ENCODE measurements around the gene TRIM38.

The TRIM38 gene

GRCh38 chr6:26026833-26027490, 64.4 kb downstream of the TRIM38 start:
- DNase-seq (ENCODE audit: low read depth), result peak; percentile 70

- DNase-seq (ENCODE audit: low read depth), result no peak
Observed at GRCh38 chr6:26027491-26028211, 65.0 kb downstream of the TRIM38 start.

GRCh38 chr6:26028212-26028745, 65.7 kb downstream of the TRIM38 start:
- DNase-seq (ENCODE audit: low read depth), result no peak

GRCh38 chr6:26028746-26029569, 66.4 kb downstream of the TRIM38 start:
- DNase-seq (ENCODE audit: low read depth), result no peak

GRCh38 chr6:26029570-26029856, 66.9 kb downstream of the TRIM38 start:
- DNase-seq (ENCODE audit: low read depth), result no peak

- no peak for DNase-seq (ENCODE audit: low read depth)
Observed at GRCh38 chr6:26029857-26030653, 67.5 kb downstream of the TRIM38 start.

GRCh38 chr6:26030716-26031115, 68.1 kb downstream of the TRIM38 start:
- DNase-seq (ENCODE audit: low read depth), result no peak

- DNase-seq (ENCODE audit: low read depth), result no peak
Observed at GRCh38 chr6:26031151-26031594, 68.6 kb downstream of the TRIM38 start.

GRCh38 chr6:26031595-26032339, 69.2 kb downstream of the TRIM38 start:
- peak; percentile 82 for DNase-seq (ENCODE audit: low read depth)

GRCh38 chr6:26032340-26033084, 69.9 kb downstream of the TRIM38 start:
- no peak for DNase-seq (ENCODE audit: low read depth)

GRCh38 chr6:26033085-26033940, 70.7 kb downstream of the TRIM38 start:
- no peak for DNase-seq (ENCODE audit: low read depth)

- no peak for DNase-seq (ENCODE audit: low read depth)
Observed at GRCh38 chr6:26033941-26034354, 71.3 kb downstream of the TRIM38 start.

- DNase-seq (ENCODE audit: low read depth), result no peak
Observed at GRCh38 chr6:26034905-26035304, 72.3 kb downstream of the TRIM38 start.
